Stimulated activated CD4-positive, alpha-beta T cell treated with anti-CD3 and anti-CD28 coated beads, Interleukin-1b, Interleukin-23, amount 100 ng/mL, for 1 hour (primary cell): ENCODE measurements around the gene CCDC112.

Experiments
- DNase-seq, 2 donors: peaks; one replicate each; pipeline ENCODE4 v3.0.0-alpha.2; 2020; ENCODE audit warnings: low read depth in 2 of 2

Gene CCDC112

GRCh38 chr5:115317736-115318135, 21.3 kb upstream of the CCDC112 start:
- no peak for DNase-seq

GRCh38 chr5:115317320-115317719, 20.9 kb upstream of the CCDC112 start:
- DNase-seq, result no peak

GRCh38 chr5:115313632-115314031, 17.2 kb upstream of the CCDC112 start:
- no peak for DNase-seq

- no peak for DNase-seq
These were observed 16.6 kb upstream of the CCDC112 start for GRCh38 chr5:115313052-115313451.

GRCh38 chr5:115309751-115310370, 13.4 kb upstream of the CCDC112 start:
- DNase-seq, result no peak

- DNase-seq, result no peak
These were observed 12.4 kb upstream of the CCDC112 start for GRCh38 chr5:115308815-115309214.

GRCh38 chr5:115306011-115306536, 9.6 kb upstream of the CCDC112 start:
- DNase-seq, result no peak

GRCh38 chr5:115304496-115304895, 8.0 kb upstream of the CCDC112 start:
- DNase-seq, result no peak

GRCh38 chr5:115298811-115299210, 2.4 kb upstream of the CCDC112 start:
- DNase-seq, result no peak

GRCh38 chr5:115297031-115297430, 577 bp upstream of the CCDC112 start:
- no peak for DNase-seq

GRCh38 chr5:115295777-115296123, 704 bp downstream of the CCDC112 start:
- no peak for DNase-seq

- DNase-seq, result no peak
These were observed 5.1 kb downstream of the CCDC112 start for GRCh38 chr5:115291397-115291796.

GRCh38 chr5:115289104-115289503, 7.3 kb downstream of the CCDC112 start:
- DNase-seq, result no peak

- DNase-seq, result no peak
These were observed 12.4 kb downstream of the CCDC112 start for GRCh38 chr5:115284021-115284420.

GRCh38 chr5:115282131-115282530, 14.3 kb downstream of the CCDC112 start:
- DNase-seq, result no peak

GRCh38 chr5:115274584-115274983, 21.9 kb downstream of the CCDC112 start:
- no peak for DNase-seq

- no peak for DNase-seq
These were observed 24.0 kb downstream of the CCDC112 start for GRCh38 chr5:115272297-115272958.

- no peak for DNase-seq
These were observed 25.0 kb downstream of the CCDC112 start for GRCh38 chr5:115271295-115272050.

- no peak for DNase-seq
These were observed 28.8 kb downstream of the CCDC112 start for GRCh38 chr5:115267617-115268016.

- DNase-seq, result no peak
These were observed 31.2 kb downstream of the CCDC112 start for GRCh38 chr5:115265220-115265619.

- DNase-seq, result no peak
These were observed 31.7 kb downstream of the CCDC112 start for GRCh38 chr5:115264786-115265185.

GRCh38 chr5:115263078-115263380, 33.4 kb downstream of the CCDC112 start:
- no peak for DNase-seq
